A549 (cell line): ENCODE data around the gene CMIP. TPM values are rescaled to one million over a fixed set of nuclear protein-coding genes. Genes with fewer than 3 reads are reported as not detected.

Source experiments
- ATAC-seq, 2 experiments: fragments of 200-7000 bp in 1 of 2; fragments of >200 bp in 1 of 2; cut with Nextera tagmentation in 1 of 2; cut with Tn5 transposase in 1 of 2; 3 replicates each; pipeline versions ENCODE4 v1.8.0 to v1.9.1; 2018 to 2020; ENCODE audit warnings: mild to moderate bottlenecking in 1 of 2, moderate library complexity in 1 of 2
- CTCF ChIA-PET: fragments of 300-600 bp; sonication (Branson Sonifier 250); formaldehyde crosslinking; extraction: SDS; loops from one replicate; lab custom pipeline; 2021; ENCODE audit warnings: antibody characterized with exemption, inconsistent platforms; lab: Yijun Ruan, JAX
- POLR2A ChIA-PET: fragments of 350-600 bp; formaldehyde crosslinking; extraction: SDS; loops from one replicate; lab custom pipeline; 2021; ENCODE audit warnings: antibody characterized with exemption, inconsistent platforms; lab: Yijun Ruan, JAX
- DNase-seq, 2 experiments: peaks; one replicate each; pipeline versions ENCODE4 v3.0.0 to v3.0.0-alpha.2; 2011 to 2016; ENCODE audit warnings: low read depth in 1 of 2, low spot score in 1 of 2
- FAIRE-seq: peaks from 2 replicates; lab custom pipeline; 2011; peaks lifted over from hg19 to GRCh38; lab: Jason Lieb, UNC
- H3K27ac ChIP-seq, 2 experiments: fragments of >200 bp; sonication (Bioruptor Twin); formaldehyde crosslinking; 3 replicates each; pipeline ENCODE4 v1.5.1; 2016 to 2017
- H3K4me1 ChIP-seq: fragments of >200 bp; sonication (Bioruptor Twin); formaldehyde crosslinking; 3 replicates; pipeline ENCODE4 v1.6.1; 2016
- H3K4me2 ChIP-seq: fragments of >200 bp; sonication (Bioruptor Twin); formaldehyde crosslinking; 3 replicates; pipeline ENCODE4 v1.6.1; 2016
- H3K4me3 ChIP-seq: fragments of >200 bp; sonication (Bioruptor Twin); formaldehyde crosslinking; 3 replicates; pipeline ENCODE4 v1.5.1; 2016
- H3K9me3 ChIP-seq: fragments of >200 bp; sonication (Bioruptor Twin); formaldehyde crosslinking; 3 replicates; pipeline ENCODE4 v1.6.1; 2016
- BHLHE40 ChIP-seq: IDR thresholded peaks from 2 replicates; pipeline ENCODE4 v1.6.1; 2012; ENCODE audit warnings: low read depth, low read length, inconsistent platforms
- CEBPB ChIP-seq, 2 experiments: fragments of >200 bp in 1 of 2; sonication (Bioruptor Twin) in 1 of 2; formaldehyde crosslinking in 1 of 2; IDR thresholded peaks; 2 replicates each; pipeline ENCODE4 v1.6.1; 2012 to 2016
- CHD4 ChIP-seq: fragments of 200-600 bp; sonication (generic); IDR thresholded peaks from 2 replicates; pipeline ENCODE4 v1.6.1; 2016; ENCODE audit warnings: antibody characterized with exemption, mild to moderate bottlenecking, borderline replicate concordance
- EHMT2 ChIP-seq: fragments of 200-600 bp; sonication (generic); IDR thresholded peaks from 2 replicates; pipeline ENCODE4 v1.6.1; 2016; ENCODE audit warnings: antibody characterized with exemption, low read depth, mild to moderate bottlenecking, moderate library complexity
- FOSL2 ChIP-seq, 2 experiments: fragments of 450-650 bp in 1 of 2; fragments of >200 bp in 1 of 2; sonication (Bioruptor Twin) in 1 of 2; formaldehyde crosslinking; IDR thresholded peaks; 2 replicates each; pipeline versions ENCODE4 v1.5.0 to v1.6.1; 2016 to 2020; ENCODE audit warnings: mild to moderate bottlenecking in 1 of 2, moderate library complexity in 1 of 2
- HOXB5 ChIP-seq: fragments of 250-450 bp; sonication (Bioruptor Pico); IDR thresholded peaks from 2 replicates; pipeline ENCODE4 v1.5.0; 2020; ENCODE audit warnings: mild to moderate bottlenecking, moderate library complexity
- JUN ChIP-seq, 2 experiments: fragments of >200 bp; sonication (Bioruptor Twin); formaldehyde crosslinking; IDR thresholded peaks; 2 replicates in 1 of 2; 3 replicates in 1 of 2; pipeline ENCODE4 v1.6.1; 2016 to 2017
- JUNB ChIP-seq: fragments of >200 bp; sonication (Bioruptor Twin); formaldehyde crosslinking; IDR thresholded peaks from 2 replicates; pipeline ENCODE4 v1.6.1; 2016
- KDM5A ChIP-seq: fragments of 200-600 bp; sonication (generic); IDR thresholded peaks from 2 replicates; pipeline ENCODE4 v1.6.1; 2016; ENCODE audit warnings: antibody characterized with exemption, mild to moderate bottlenecking
- MAZ ChIP-seq: fragments of 150-350 bp; IDR thresholded peaks from 2 replicates; pipeline ENCODE4 v1.6.1; 2014; ENCODE audit warnings: antibody characterized with exemption, low read depth, low read length, borderline replicate concordance
- MYC ChIP-seq: IDR thresholded peaks from 2 replicates; pipeline ENCODE4 v1.6.1; 2012; ENCODE audit warnings: mild to moderate bottlenecking, inconsistent platforms, low read length, improper control_type of control experiment, borderline replicate concordance
- ZNF302 ChIP-seq: fragments of 250-450 bp; sonication (Bioruptor Pico); IDR thresholded peaks from 2 replicates; pipeline ENCODE4 v1.9.0; 2021; ENCODE audit warnings: inconsistent platforms, mild to moderate bottlenecking, moderate library complexity
- WGBS: methylation state at CpG from one replicate; pipeline ENCODE4 v1.1.6; 2017; ENCODE audit errors: missing lambda C conversion rate; 5-methylcytosine and 5-hydroxymethylcytosine counted together
- polyA plus RNA-seq, 4 experiments: library from polyadenylated mRNA; depleted of rRNA in 3 of 4; stranded (reverse); fragments of >200 nt; fragmentation: RNase III in 1 of 4; extraction: RNeasy Plus Mini Kit Qiagen cat#74134 plus additional on column Dnase treatment in 1 of 4; gene quantifications; 2 replicates in 3 of 4; 3 replicates in 1 of 4; pipeline ENCODE4 v1.2.3, GENCODE V29; 2011 to 2017
- TF ChIP-seq, protein P1 (sequence below): fragments of 200-600 bp; sonication (generic); IDR thresholded peaks from 2 replicates; pipeline ENCODE4 v1.6.1; 2016; ENCODE audit warnings: antibody characterized with exemption, mild to moderate bottlenecking, moderate library complexity
- TF ChIP-seq, protein P2 (sequence below): fragments of 450-650 bp; IDR thresholded peaks from 2 replicates; pipeline ENCODE4 v1.6.1; 2014; ENCODE audit warnings: antibody characterized with exemption
- TF ChIP-seq, protein P3 (sequence below): IDR thresholded peaks from 2 replicates; pipeline ENCODE4 v1.6.1; 2012
- TF ChIP-seq, protein P4 (sequence below): IDR thresholded peaks from 2 replicates; pipeline ENCODE4 v1.6.1; 2012; ENCODE audit warnings: low read depth, borderline replicate concordance

CMIP gene
- polyA plus RNA-seq, 2 of the 4 experiments (the other 2 are of a cell fraction) = 21.6 to 125 TPM

DNA sequence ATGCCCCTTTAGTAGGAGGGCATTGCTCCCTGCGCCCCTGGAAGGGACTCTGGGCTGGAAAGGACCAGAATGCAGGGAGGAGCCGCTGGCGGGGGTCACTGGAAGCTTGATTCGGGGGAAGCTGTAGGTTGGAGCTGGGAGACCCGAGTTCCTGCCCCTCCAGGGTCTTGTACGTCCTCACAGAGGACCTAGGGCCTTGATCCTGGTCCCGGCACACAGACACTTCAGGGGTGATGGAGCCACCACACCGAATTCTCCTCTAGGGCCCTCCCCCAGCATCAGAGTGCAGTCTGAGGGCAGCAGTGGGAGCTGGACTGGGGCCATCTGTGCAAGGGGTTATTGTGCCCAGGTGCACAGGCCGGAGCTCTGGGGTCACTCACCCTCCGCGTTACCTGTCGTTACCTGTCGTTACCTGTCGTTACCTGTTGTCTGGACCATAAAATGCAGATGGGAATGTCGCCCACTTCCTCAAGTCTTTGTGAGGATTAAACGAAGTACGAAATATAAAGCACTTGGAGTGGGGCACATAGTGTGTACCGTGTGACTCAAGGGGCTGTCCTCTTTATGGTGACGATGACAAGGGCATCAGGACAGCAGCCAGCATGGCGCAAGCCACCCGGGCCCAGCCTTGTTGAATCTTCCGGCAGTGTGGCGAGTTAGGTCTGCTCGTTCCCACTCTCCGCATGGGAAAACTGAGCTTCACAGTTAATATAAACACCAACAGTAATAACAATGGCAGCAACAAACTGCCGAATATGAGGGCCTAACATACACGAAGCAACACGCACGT lies 48.6 kb downstream of the CMIP start:
- Histone ChIP-seq H3K9me3 (no peaks in the 10 kb centered on the region), H3K4me1 (peaks cover 100% of the 10 kb centered on the region), H3K4me2 (peak overlapping the region; percentile 41), H3K4me3 (no peak overlapping the region), H3K27ac (peak overlapping the region; percentile 49 to 77)
- no peak for FAIRE-seq
- ChIA-PET CTCF (interaction anchor here (0.5 to 2.1 kb wide), 6 partner anchors 16 to 117 kb away, joined by 3 to 7 read pairs (median 4); no protein-coding TSS in a partner anchor), POLR2A (interaction anchor here (0.5 kb wide), 1 partner anchor 75 kb away, joined by 3 read pairs; no protein-coding TSS in a partner anchor)
- peak; percentile 1 to 25; a peak in 5 of 6 replicates for ATAC-seq
- 66% methylated on average over 29 of the region's 29 CpGs for WGBS
- no peak for DNase-seq
- TF ChIP-seq, protein P1, sequence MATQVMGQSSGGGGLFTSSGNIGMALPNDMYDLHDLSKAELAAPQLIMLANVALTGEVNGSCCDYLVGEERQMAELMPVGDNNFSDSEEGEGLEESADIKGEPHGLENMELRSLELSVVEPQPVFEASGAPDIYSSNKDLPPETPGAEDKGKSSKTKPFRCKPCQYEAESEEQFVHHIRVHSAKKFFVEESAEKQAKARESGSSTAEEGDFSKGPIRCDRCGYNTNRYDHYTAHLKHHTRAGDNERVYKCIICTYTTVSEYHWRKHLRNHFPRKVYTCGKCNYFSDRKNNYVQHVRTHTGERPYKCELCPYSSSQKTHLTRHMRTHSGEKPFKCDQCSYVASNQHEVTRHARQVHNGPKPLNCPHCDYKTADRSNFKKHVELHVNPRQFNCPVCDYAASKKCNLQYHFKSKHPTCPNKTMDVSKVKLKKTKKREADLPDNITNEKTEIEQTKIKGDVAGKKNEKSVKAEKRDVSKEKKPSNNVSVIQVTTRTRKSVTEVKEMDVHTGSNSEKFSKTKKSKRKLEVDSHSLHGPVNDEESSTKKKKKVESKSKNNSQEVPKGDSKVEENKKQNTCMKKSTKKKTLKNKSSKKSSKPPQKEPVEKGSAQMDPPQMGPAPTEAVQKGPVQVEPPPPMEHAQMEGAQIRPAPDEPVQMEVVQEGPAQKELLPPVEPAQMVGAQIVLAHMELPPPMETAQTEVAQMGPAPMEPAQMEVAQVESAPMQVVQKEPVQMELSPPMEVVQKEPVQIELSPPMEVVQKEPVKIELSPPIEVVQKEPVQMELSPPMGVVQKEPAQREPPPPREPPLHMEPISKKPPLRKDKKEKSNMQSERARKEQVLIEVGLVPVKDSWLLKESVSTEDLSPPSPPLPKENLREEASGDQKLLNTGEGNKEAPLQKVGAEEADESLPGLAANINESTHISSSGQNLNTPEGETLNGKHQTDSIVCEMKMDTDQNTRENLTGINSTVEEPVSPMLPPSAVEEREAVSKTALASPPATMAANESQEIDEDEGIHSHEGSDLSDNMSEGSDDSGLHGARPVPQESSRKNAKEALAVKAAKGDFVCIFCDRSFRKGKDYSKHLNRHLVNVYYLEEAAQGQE = no peak
- TF ChIP-seq MAZ (no peak), CHD4 (no peak), CEBPB (IDR thresholded peaks at IDR 0.05) (0 out of 4 replicates have a peak, but pooled peaks of 1 of the 2 experiments have one; percentile 30)

DNA sequence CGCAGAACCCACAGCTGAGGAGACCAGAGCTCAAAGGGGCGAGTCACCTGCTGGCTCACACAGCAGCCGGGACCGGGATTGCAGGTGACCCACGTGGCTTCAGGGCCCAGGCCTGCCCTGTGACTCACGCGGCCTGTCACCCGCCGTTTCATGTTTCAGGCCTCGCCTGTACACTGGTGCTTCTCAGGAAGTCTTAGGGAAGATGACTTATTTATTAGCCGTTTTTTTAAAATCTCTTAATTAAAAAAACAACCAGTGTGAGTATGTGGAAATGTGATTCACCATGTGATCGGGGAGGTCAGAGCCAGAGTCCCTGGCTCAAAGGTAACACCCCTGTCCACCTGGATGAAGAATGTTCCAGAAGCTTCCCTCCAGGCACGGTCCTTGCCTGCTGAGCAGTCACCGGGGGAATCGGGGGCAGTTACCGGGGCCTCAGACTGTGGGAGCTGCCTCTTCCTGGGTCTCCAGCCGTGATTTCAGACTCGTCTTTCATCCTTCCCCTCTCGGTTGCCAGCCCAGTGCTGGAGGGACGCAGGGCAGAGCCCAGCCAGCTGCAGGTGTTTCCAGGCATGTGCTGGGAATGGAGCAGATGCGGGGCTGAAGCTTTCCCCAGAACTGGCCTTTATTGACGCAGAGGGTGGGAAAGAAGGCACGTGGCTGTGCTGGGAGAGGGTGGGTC lies 49.3 kb downstream of the CMIP start:
- TF ChIP-seq BHLHE40 (peak; percentile 33; the same call in 1 of the 2 replicates), CHD4 (no peak), EHMT2 (no peak), HOXB5 (CRISPR knock-in tag) (no peak), JUN (IDR thresholded peaks at IDR 0.05) (peak in 1 of 2 experiments; percentile 44; a peak in 3 of 5 replicates), KDM5A (no peak), FOSL2 (IDR thresholded peaks at IDR 0.05) (peak; percentile 31), FOSL2 (CRISPR knock-in tag; IDR thresholded peaks at IDR 0.05) (peak; percentile 86), ZNF302 (no peak), JUNB (0 out of 2 replicates have a peak, but pooled peaks have one; percentile 22), MYC (peak; percentile 66)
- TF ChIP-seq, protein P2, sequence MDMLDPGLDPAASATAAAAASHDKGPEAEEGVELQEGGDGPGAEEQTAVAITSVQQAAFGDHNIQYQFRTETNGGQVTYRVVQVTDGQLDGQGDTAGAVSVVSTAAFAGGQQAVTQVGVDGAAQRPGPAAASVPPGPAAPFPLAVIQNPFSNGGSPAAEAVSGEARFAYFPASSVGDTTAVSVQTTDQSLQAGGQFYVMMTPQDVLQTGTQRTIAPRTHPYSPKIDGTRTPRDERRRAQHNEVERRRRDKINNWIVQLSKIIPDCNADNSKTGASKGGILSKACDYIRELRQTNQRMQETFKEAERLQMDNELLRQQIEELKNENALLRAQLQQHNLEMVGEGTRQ = peak; percentile 79
- TF ChIP-seq, protein P3, sequence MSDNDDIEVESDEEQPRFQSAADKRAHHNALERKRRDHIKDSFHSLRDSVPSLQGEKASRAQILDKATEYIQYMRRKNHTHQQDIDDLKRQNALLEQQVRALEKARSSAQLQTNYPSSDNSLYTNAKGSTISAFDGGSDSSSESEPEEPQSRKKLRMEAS = peak; percentile 94
- TF ChIP-seq, protein P4, sequence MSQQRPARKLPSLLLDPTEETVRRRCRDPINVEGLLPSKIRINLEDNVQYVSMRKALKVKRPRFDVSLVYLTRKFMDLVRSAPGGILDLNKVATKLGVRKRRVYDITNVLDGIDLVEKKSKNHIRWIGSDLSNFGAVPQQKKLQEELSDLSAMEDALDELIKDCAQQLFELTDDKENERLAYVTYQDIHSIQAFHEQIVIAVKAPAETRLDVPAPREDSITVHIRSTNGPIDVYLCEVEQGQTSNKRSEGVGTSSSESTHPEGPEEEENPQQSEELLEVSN = peak; percentile 81
- H3K9me3 ChIP-seq = no peaks in the 10 kb centered on the region
- ChIA-PET POLR2A (no interaction called here), CTCF (interaction anchor here (0.5 to 2.1 kb wide), 9 partner anchors 15 to 204 kb away, joined by 3 to 7 read pairs (median 4); no protein-coding TSS in a partner anchor)
- DNase-seq = peak; percentile 78 to 83
- H3K4me1 ChIP-seq = peaks cover 99% of the 10 kb centered on the region
- H3K27ac ChIP-seq = peak overlapping the region; percentile 49 to 77
- WGBS = 44% methylated on average over 23 of the region's 23 CpGs
- ATAC-seq = peak; percentile 66 to 67
- H3K4me2 ChIP-seq = peak overlapping the region; percentile 41
- FAIRE-seq = no peak
- H3K4me3 ChIP-seq = no peak overlapping the region
